ENCODE measurements around the gene LRP1. TPM values are rescaled to one million over a fixed set of nuclear protein-coding genes. Genes with fewer than 3 reads are reported as not detected.

LRP1 gene
- total RNA-seq, 1 donor from 2014 or later = 24.5 TPM

- no peak overlapping the region for H3K4me3 ChIP-seq (ENCODE audit: low read depth, low read length)
- peaks cover 38% of the 10 kb centered on the region for H3K36me3 ChIP-seq (ENCODE audit: control insufficient read depth, insufficient read depth, low read length)
- DNase-seq (ENCODE audit: low read depth) (no peak), FAIRE-seq (no peak)
- no peaks in the 10 kb centered on the region for H3K27me3 ChIP-seq (ENCODE audit: control insufficient read depth, insufficient read depth, low read length)
- TF ChIP-seq CTCF (IDR thresholded peaks at IDR 0.05; ENCODE audit: insufficient read depth, low read length, severe bottlenecking) = no peak
Measured at GRCh38 chr12:57233357-57234232, 105.3 kb downstream of the LRP1 start.

GRCh38 chr12:57234233-57234570, 105.9 kb downstream of the LRP1 start:
- Histone ChIP-seq H3K4me3 (ENCODE audit: low read depth, low read length) (no peak overlapping the region), H3K36me3 (ENCODE audit: control insufficient read depth, insufficient read depth, low read length) (peaks cover 38% of the 10 kb centered on the region), H3K27me3 (ENCODE audit: control insufficient read depth, insufficient read depth, low read length) (no peaks in the 10 kb centered on the region)
- TF ChIP-seq CTCF (IDR thresholded peaks at IDR 0.05; ENCODE audit: insufficient read depth, low read length, severe bottlenecking) = no peak
- FAIRE-seq = no peak
- no peak for DNase-seq (ENCODE audit: low read depth)

GRCh38 chr12:57234571-57235016, 106.3 kb downstream of the LRP1 start:
- FAIRE-seq (no peak), DNase-seq (ENCODE audit: low read depth) (no peak)
- no peak for TF ChIP-seq CTCF (IDR thresholded peaks at IDR 0.05; ENCODE audit: insufficient read depth, low read length, severe bottlenecking)
- peaks cover 38% of the 10 kb centered on the region for H3K36me3 ChIP-seq (ENCODE audit: control insufficient read depth, insufficient read depth, low read length)
- H3K27me3 ChIP-seq (ENCODE audit: control insufficient read depth, insufficient read depth, low read length) = no peaks in the 10 kb centered on the region
- no peak overlapping the region for H3K4me3 ChIP-seq (ENCODE audit: low read depth, low read length)

GRCh38 chr12:57235017-57235727, 106.9 kb downstream of the LRP1 start:
- no peak for TF ChIP-seq CTCF (IDR thresholded peaks at IDR 0.05; ENCODE audit: insufficient read depth, low read length, severe bottlenecking)
- Histone ChIP-seq H3K4me3 (ENCODE audit: low read depth, low read length) (no peak overlapping the region), H3K36me3 (ENCODE audit: control insufficient read depth, insufficient read depth, low read length) (peaks cover 38% of the 10 kb centered on the region), H3K27me3 (ENCODE audit: control insufficient read depth, insufficient read depth, low read length) (no peaks in the 10 kb centered on the region)
- FAIRE-seq = no peak
- DNase-seq (ENCODE audit: low read depth) = no peak

GRCh38 chr12:57235728-57236131, 107.4 kb downstream of the LRP1 start:
- H3K4me3 ChIP-seq (ENCODE audit: low read depth, low read length) = no peak overlapping the region
- no peak for TF ChIP-seq CTCF (IDR thresholded peaks at IDR 0.05; ENCODE audit: insufficient read depth, low read length, severe bottlenecking)
- FAIRE-seq (no peak), DNase-seq (ENCODE audit: low read depth) (no peak)
- H3K36me3 ChIP-seq (ENCODE audit: control insufficient read depth, insufficient read depth, low read length) = peaks cover 36% of the 10 kb centered on the region
- no peaks in the 10 kb centered on the region for H3K27me3 ChIP-seq (ENCODE audit: control insufficient read depth, insufficient read depth, low read length)

Data from bronchial epithelial cell (primary cell).